GM23338 (cell line): ENCODE results near the gene SPON2. TPM values are rescaled to one million over a fixed set of nuclear protein-coding genes. Genes with fewer than 3 reads are reported as not detected.

ENCODE experiments used
- ATAC-seq: fragments of 200-7000 bp; cut with Tn5 transposase; 3 replicates; pipeline ENCODE4 v1.9.1; 2020
- DNase-seq: peaks from one replicate; pipeline ENCODE4 v3.0.0-alpha.2; 2015; ENCODE audit warnings: low spot score
- H2AFZ ChIP-seq: fragments of 200-600 bp; sonication (generic); 2 replicates; pipeline ENCODE4 v1.8.0; 2016; ENCODE audit warnings: antibody characterized with exemption, mild to moderate bottlenecking, moderate library complexity
- H3F3A ChIP-seq: fragments of 200-600 bp; sonication (generic); replicated peaks from 2 replicates; pipeline ENCODE4 v1.8.0; 2017; ENCODE audit warnings: antibody characterized with exemption, mixed run types, low read depth
- H3K27ac ChIP-seq: fragments of 200-600 bp; sonication (generic); 2 replicates; pipeline ENCODE4 v1.6.1; 2016; ENCODE audit warnings: low read depth
- H3K27me3 ChIP-seq: fragments of 200-600 bp; sonication (generic); 2 replicates; pipeline ENCODE4 v1.8.0; 2016; ENCODE audit warnings: mild to moderate bottlenecking, mixed run types, moderate library complexity; ENCODE audit not compliant: insufficient read depth
- H3K36me3 ChIP-seq: fragments of 200-600 bp; sonication (generic); 2 replicates; pipeline ENCODE4 v1.8.0; 2016; ENCODE audit warnings: mild to moderate bottlenecking; ENCODE audit not compliant: insufficient read depth
- H3K4me1 ChIP-seq: fragments of 200-600 bp; sonication (generic); 2 replicates; pipeline ENCODE4 v1.8.0; 2016; ENCODE audit warnings: mild to moderate bottlenecking, moderate library complexity; ENCODE audit not compliant: insufficient read depth
- H3K4me2 ChIP-seq: fragments of 200-600 bp; sonication (generic); 2 replicates; pipeline ENCODE4 v1.7.1; 2017; ENCODE audit warnings: mixed run types
- H3K4me3 ChIP-seq: fragments of 200-600 bp; sonication (generic); 2 replicates; pipeline ENCODE4 v1.6.1; 2016; ENCODE audit warnings: mixed run types
- H3K79me2 ChIP-seq: fragments of 200-600 bp; sonication (generic); replicated peaks from 2 replicates; pipeline ENCODE4 v1.8.0; 2017; ENCODE audit warnings: mild to moderate bottlenecking; ENCODE audit not compliant: insufficient read depth
- H3K9me2 ChIP-seq: fragments of 200-600 bp; sonication (generic); 2 replicates; pipeline ENCODE4 v1.8.0; 2017; ENCODE audit not compliant: insufficient read depth
- H4K20me1 ChIP-seq: fragments of 200-600 bp; sonication (generic); replicated peaks from 2 replicates; pipeline ENCODE4 v1.8.0; 2017; ENCODE audit warnings: mild to moderate bottlenecking; ENCODE audit not compliant: insufficient read depth
- H3K27ac Mint-ChIP-seq: 2 replicates; pipeline ENCODE4 v1.8.0; 2020; ENCODE audit warnings: inconsistent platforms, mild to moderate bottlenecking, moderate library complexity, mixed read lengths
- H3K27me3 Mint-ChIP-seq: 3 replicates; pipeline ENCODE4 v1.8.0; 2022; ENCODE audit warnings: low read depth, mild to moderate bottlenecking, moderate library complexity, mixed read lengths, inconsistent platforms; ENCODE audit not compliant: insufficient read depth, poor library complexity
- H3K36me3 Mint-ChIP-seq: 3 replicates; pipeline ENCODE4 v1.8.0; 2021; ENCODE audit warnings: low read depth, mild to moderate bottlenecking, inconsistent platforms, moderate library complexity, mixed read lengths
- H3K4me1 Mint-ChIP-seq: 3 replicates; pipeline ENCODE4 v1.8.0; 2020; ENCODE audit warnings: mild to moderate bottlenecking, inconsistent platforms, mixed read lengths
- H3K4me3 Mint-ChIP-seq: 3 replicates; pipeline ENCODE4 v1.8.0; 2021; ENCODE audit warnings: moderate library complexity, mild to moderate bottlenecking, inconsistent platforms, mixed read lengths
- H3K9me3 Mint-ChIP-seq: 3 replicates; pipeline ENCODE4 v1.8.0; 2020; ENCODE audit warnings: moderate library complexity, mild to moderate bottlenecking, inconsistent platforms, mixed read lengths
- CREB1 ChIP-seq: fragments of 250-450 bp; sonication (Bioruptor Pico); IDR thresholded peaks from 2 replicates; pipeline ENCODE4 v1.5.0; 2020; ENCODE audit warnings: low read depth, mild to moderate bottlenecking, moderate library complexity
- EZH2phosphoT487 ChIP-seq: fragments of 200-600 bp; sonication (generic); IDR thresholded peaks from one replicate; pipeline ENCODE4 v1.8.1; 2018; ENCODE audit warnings: antibody characterized with exemption; ENCODE audit not compliant: unreplicated experiment
- JUNB ChIP-seq: IDR thresholded peaks from one replicate; pipeline ENCODE4 v1.6.1; 2016; ENCODE audit warnings: antibody characterized with exemption; ENCODE audit not compliant: unreplicated experiment
- STAT1 ChIP-seq: IDR thresholded peaks from one replicate; pipeline ENCODE4 v1.6.1; 2016; ENCODE audit warnings: antibody characterized with exemption; ENCODE audit not compliant: unreplicated experiment
- ZNF114 ChIP-seq: fragments of 250-450 bp; sonication (Bioruptor Pico); IDR thresholded peaks from 2 replicates; pipeline ENCODE4 v1.5.0; 2020; ENCODE audit warnings: mild to moderate bottlenecking, moderate library complexity
- ZNF331 ChIP-seq: fragments of 250-450 bp; sonication (Bioruptor Pico); IDR thresholded peaks from 2 replicates; pipeline ENCODE4 v1.5.0; 2020; ENCODE audit warnings: low read depth, mild to moderate bottlenecking, moderate library complexity
- polyA plus RNA-seq: library from polyadenylated mRNA; unstranded; fragments of >200 nt; fragmentation: Nextera tagmentation; extraction: Ambion mirVana; gene quantifications from 2 replicates; pipeline ENCODE4 v1.2.1, GENCODE V29; 2016
- total RNA-seq: library from RNA; depleted of rRNA; stranded (reverse); fragments of >200 nt; shearing (Covaris generic); gene quantifications from 2 replicates; pipeline ENCODE4 v1.2.3, GENCODE V29; 2014
- TF ChIP-seq, protein P1 (sequence below): fragments of 250-450 bp; sonication (Bioruptor Pico); IDR thresholded peaks from 2 replicates; pipeline ENCODE4 v1.5.0; 2020; ENCODE audit warnings: mild to moderate bottlenecking, moderate library complexity
- TF ChIP-seq, protein P2 (sequence below): IDR thresholded peaks from 2 replicates; pipeline ENCODE4 v1.6.1; 2016; ENCODE audit warnings: antibody characterized with exemption

The SPON2 gene
- total and polyA plus RNA-seq, 2 experiments from 2014 or later: 2.1 to 2.4 TPM

DNA sequence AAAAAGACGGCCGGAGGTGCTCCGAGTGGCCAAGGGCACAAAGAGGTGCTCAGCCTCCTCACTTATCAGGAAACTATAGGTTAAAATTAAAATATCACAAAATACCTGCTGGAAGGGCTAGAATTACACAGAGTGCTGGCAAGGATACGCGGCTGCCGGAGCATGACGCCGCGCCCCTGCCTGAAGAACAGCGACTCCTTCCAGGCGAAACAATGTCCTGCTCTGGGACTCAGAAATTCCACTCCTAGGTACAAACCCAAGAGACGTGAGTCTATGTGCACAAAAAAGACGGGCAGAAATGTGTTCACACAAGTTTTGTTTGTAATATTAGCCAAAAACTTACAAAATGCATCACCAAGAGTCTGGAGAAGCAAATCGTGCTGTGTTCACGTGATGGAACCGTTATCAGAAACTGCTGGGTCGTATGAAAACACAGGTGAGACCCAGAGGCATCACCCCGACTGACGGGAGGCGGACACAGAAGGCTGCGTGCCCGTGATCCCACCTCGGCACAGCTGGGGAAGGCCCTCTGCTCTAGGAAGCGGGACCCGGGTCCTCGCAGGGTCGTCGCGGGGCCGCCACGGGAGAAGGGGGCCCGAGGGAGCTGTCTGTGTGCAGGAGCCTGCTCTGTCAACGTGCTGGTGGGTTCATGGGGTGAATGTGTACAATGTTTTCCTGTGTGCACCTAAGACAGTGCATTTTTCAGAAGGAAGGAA lies 48.9 kb upstream of the SPON2 start (continued):
- TF ChIP-seq, protein P1, sequence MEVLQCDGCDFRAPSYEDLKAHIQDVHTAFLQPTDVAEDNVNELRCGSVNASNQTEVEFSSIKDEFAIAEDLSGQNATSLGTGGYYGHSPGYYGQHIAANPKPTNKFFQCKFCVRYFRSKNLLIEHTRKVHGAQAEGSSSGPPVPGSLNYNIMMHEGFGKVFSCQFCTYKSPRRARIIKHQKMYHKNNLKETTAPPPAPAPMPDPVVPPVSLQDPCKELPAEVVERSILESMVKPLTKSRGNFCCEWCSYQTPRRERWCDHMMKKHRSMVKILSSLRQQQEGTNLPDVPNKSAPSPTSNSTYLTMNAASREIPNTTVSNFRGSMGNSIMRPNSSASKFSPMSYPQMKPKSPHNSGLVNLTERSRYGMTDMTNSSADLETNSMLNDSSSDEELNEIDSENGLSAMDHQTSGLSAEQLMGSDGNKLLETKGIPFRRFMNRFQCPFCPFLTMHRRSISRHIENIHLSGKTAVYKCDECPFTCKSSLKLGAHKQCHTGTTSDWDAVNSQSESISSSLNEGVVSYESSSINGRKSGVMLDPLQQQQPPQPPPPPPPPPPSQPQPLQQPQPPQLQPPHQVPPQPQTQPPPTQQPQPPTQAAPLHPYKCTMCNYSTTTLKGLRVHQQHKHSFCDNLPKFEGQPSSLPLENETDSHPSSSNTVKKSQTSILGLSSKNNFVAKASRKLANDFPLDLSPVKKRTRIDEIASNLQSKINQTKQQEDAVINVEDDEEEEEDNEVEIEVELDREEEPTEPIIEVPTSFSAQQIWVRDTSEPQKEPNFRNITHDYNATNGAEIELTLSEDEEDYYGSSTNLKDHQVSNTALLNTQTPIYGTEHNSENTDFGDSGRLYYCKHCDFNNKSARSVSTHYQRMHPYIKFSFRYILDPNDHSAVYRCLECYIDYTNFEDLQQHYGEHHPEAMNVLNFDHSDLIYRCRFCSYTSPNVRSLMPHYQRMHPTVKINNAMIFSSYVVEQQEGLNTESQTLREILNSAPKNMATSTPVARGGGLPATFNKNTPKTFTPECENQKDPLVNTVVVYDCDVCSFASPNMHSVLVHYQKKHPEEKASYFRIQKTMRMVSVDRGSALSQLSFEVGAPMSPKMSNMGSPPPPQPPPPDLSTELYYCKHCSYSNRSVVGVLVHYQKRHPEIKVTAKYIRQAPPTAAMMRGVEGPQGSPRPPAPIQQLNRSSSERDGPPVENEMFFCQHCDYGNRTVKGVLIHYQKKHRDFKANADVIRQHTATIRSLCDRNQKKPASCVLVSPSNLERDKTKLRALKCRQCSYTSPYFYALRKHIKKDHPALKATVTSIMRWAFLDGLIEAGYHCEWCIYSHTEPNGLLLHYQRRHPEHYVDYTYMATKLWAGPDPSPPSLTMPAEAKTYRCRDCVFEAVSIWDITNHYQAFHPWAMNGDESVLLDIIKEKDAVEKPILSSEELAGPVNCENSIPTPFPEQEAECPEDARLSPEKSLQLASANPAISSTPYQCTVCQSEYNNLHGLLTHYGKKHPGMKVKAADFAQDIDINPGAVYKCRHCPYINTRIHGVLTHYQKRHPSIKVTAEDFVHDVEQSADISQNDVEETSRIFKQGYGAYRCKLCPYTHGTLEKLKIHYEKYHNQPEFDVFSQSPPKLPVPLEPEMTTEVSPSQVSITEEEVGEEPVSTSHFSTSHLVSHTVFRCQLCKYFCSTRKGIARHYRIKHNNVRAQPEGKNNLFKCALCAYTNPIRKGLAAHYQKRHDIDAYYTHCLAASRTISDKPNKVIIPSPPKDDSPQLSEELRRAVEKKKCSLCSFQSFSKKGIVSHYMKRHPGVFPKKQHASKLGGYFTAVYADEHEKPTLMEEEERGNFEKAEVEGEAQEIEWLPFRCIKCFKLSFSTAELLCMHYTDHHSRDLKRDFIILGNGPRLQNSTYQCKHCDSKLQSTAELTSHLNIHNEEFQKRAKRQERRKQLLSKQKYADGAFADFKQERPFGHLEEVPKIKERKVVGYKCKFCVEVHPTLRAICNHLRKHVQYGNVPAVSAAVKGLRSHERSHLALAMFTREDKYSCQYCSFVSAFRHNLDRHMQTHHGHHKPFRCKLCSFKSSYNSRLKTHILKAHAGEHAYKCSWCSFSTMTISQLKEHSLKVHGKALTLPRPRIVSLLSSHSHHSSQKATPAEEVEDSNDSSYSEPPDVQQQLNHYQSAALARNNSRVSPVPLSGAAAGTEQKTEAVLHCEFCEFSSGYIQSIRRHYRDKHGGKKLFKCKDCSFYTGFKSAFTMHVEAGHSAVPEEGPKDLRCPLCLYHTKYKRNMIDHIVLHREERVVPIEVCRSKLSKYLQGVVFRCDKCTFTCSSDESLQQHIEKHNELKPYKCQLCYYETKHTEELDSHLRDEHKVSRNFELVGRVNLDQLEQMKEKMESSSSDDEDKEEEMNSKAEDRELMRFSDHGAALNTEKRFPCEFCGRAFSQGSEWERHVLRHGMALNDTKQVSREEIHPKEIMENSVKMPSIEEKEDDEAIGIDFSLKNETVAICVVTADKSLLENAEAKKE (CRISPR knock-in tag): no peak
- TF ChIP-seq ZNF331 (CRISPR knock-in tag): no peak
- no peak for TF ChIP-seq EZH2phosphoT487
- TF ChIP-seq JUNB: no peak
- no peak for TF ChIP-seq STAT1
- TF ChIP-seq, protein P2, sequence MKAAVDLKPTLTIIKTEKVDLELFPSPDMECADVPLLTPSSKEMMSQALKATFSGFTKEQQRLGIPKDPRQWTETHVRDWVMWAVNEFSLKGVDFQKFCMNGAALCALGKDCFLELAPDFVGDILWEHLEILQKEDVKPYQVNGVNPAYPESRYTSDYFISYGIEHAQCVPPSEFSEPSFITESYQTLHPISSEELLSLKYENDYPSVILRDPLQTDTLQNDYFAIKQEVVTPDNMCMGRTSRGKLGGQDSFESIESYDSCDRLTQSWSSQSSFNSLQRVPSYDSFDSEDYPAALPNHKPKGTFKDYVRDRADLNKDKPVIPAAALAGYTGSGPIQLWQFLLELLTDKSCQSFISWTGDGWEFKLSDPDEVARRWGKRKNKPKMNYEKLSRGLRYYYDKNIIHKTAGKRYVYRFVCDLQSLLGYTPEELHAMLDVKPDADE: no peak

DNA sequence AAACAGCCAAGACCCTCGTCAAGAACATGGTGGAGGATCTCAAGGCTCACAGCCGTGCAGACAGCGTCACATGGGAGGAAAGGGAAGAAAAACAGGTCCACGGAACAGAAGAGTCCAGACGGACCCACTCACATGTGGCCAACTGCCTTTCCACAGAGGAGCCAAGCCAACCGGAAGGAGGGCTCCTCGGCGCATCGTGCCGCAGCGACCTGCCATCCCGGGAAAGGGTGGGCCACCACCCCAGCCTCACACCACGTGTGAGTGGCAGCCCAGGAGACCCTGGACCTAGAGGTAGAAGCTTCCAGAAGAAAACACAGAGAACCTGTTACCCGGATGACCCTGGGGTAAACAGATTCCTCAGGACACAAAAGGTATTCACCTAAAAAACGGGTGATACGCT lies 48.2 kb upstream of the SPON2 start:
- H3K4me1 ChIP-seq: no peaks in the 10 kb centered on the region
- no peaks in the 10 kb centered on the region for H3K9me2 ChIP-seq
- no peak overlapping the region for H3K27ac Mint-ChIP-seq
- H3K4me1 Mint-ChIP-seq: no peaks in the 10 kb centered on the region; the same call in 2 of the 3 replicates
- H3K27ac ChIP-seq: no peak overlapping the region
- no peak overlapping the region for H3K4me3 Mint-ChIP-seq
- no peaks in the 10 kb centered on the region; the same call in 1 of the 2 replicates for H3K79me2 ChIP-seq
- H3K36me3 Mint-ChIP-seq: peaks cover 43% of the 10 kb centered on the region
- H2AFZ ChIP-seq: no peak overlapping the region
- peaks cover 11% of the 10 kb centered on the region for H3K36me3 ChIP-seq
- no peaks in the 10 kb centered on the region for H3F3A ChIP-seq
- H3K27me3 Mint-ChIP-seq: peaks cover 15% of the 10 kb centered on the region
- H3K27me3 ChIP-seq: no peaks in the 10 kb centered on the region
- no peaks in the 10 kb centered on the region for H3K9me3 Mint-ChIP-seq
- H4K20me1 ChIP-seq: peaks cover 8% of the 10 kb centered on the region; the same call in 1 of the 2 replicates
- DNase-seq (no peak), ATAC-seq (no peak)
- H3K4me2 ChIP-seq: no peak overlapping the region
- TF ChIP-seq ZNF114 (CRISPR knock-in tag) (no peak), CREB1 (CRISPR knock-in tag) (no peak)
- TF ChIP-seq, protein P1 (CRISPR knock-in tag): no peak
- H3K4me3 ChIP-seq: no peak overlapping the region
